ENCODE measurements around the gene RGS8.
A peak's percentile ranks its signal among the peaks of the same experiment; 100 is the strongest.
"Not testable (repeated sequence)": the region's sequence is repeated elsewhere in the genome, so short reads cannot be mapped to it uniquely, and the experiment has no call there.

The RGS8 gene

DNA sequence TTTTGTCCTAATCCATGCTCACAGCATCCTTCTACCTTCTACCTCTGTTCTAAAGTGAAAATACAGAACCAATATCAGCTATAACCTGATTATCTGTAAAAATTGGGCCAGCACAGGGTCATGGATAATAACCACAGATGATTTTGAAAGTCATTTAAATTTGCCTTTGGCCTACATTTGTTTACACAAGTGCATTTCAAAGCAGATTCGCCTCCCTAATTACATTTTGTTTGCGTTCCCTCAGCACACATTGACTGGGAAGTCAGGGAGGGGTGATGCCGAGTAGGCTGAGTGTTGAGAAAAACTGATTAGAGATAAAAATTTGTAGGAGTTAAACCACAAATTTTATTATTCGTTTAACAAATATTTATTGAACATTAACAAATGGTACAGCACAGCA is 19.2 kb upstream of the RGS8 start:
- H3K4me3 ChIP-seq (ENCODE audit: insufficient read depth, low read depth, low read length), result no peak overlapping the region
- H3K4me1 ChIP-seq (ENCODE audit: control insufficient read depth, insufficient read depth, low read length), result peaks cover 15% of the 10 kb centered on the region
- no peak overlapping the region for H3K27ac ChIP-seq (ENCODE audit: insufficient read depth, low read depth, low read length, poor library complexity, severe bottlenecking)
- no peaks in the 10 kb centered on the region for H3K9me3 ChIP-seq (ENCODE audit: control insufficient read depth, low read length)
- WGBS, 2 experiments, result 66 to 70% methylated on average over 2 to 3 of the region's 4 CpGs
- H3K27me3 ChIP-seq (ENCODE audit: control insufficient read depth, insufficient read depth, low read length, poor library complexity, severe bottlenecking), result no peaks in the 10 kb centered on the region
- no peaks in the 10 kb centered on the region for H3K36me3 ChIP-seq (ENCODE audit: control insufficient read depth, insufficient read depth, low read length)

GRCh38 chr1:182702826-182703524 is 18.6 kb upstream of the RGS8 start:
- no peak overlapping the region for H3K4me3 ChIP-seq (ENCODE audit: insufficient read depth, low read depth, low read length)
- H3K27me3 ChIP-seq (ENCODE audit: control insufficient read depth, insufficient read depth, low read length, poor library complexity, severe bottlenecking), result no peaks in the 10 kb centered on the region
- H3K27ac ChIP-seq (ENCODE audit: insufficient read depth, low read depth, low read length, poor library complexity, severe bottlenecking), result no peak overlapping the region
- 47 to 80% methylated on average over 1 of the region's 1 CpG for WGBS, 2 experiments
- H3K4me1 ChIP-seq (ENCODE audit: control insufficient read depth, insufficient read depth, low read length), result peaks cover 15% of the 10 kb centered on the region
- H3K36me3 ChIP-seq (ENCODE audit: control insufficient read depth, insufficient read depth, low read length), result no peaks in the 10 kb centered on the region
- no peaks in the 10 kb centered on the region for H3K9me3 ChIP-seq (ENCODE audit: control insufficient read depth, low read length)

- no peaks in the 10 kb centered on the region for H3K9me3 ChIP-seq (ENCODE audit: control insufficient read depth, low read length)
- H3K27ac ChIP-seq (ENCODE audit: insufficient read depth, low read depth, low read length, poor library complexity, severe bottlenecking), result peak overlapping the region; percentile 61
- H3K4me3 ChIP-seq (ENCODE audit: insufficient read depth, low read depth, low read length), result no peak overlapping the region
- no peaks in the 10 kb centered on the region for H3K27me3 ChIP-seq (ENCODE audit: control insufficient read depth, insufficient read depth, low read length, poor library complexity, severe bottlenecking)
- WGBS, 2 experiments, result 81 to 85% methylated on average over 8 of the region's 9 CpGs
- H3K4me1 ChIP-seq (ENCODE audit: control insufficient read depth, insufficient read depth, low read length), result peaks cover 15% of the 10 kb centered on the region
- H3K36me3 ChIP-seq (ENCODE audit: control insufficient read depth, insufficient read depth, low read length), result no peaks in the 10 kb centered on the region
Observed at GRCh38 chr1:182700351-182700709, 15.9 kb upstream of the RGS8 start.

DNA sequence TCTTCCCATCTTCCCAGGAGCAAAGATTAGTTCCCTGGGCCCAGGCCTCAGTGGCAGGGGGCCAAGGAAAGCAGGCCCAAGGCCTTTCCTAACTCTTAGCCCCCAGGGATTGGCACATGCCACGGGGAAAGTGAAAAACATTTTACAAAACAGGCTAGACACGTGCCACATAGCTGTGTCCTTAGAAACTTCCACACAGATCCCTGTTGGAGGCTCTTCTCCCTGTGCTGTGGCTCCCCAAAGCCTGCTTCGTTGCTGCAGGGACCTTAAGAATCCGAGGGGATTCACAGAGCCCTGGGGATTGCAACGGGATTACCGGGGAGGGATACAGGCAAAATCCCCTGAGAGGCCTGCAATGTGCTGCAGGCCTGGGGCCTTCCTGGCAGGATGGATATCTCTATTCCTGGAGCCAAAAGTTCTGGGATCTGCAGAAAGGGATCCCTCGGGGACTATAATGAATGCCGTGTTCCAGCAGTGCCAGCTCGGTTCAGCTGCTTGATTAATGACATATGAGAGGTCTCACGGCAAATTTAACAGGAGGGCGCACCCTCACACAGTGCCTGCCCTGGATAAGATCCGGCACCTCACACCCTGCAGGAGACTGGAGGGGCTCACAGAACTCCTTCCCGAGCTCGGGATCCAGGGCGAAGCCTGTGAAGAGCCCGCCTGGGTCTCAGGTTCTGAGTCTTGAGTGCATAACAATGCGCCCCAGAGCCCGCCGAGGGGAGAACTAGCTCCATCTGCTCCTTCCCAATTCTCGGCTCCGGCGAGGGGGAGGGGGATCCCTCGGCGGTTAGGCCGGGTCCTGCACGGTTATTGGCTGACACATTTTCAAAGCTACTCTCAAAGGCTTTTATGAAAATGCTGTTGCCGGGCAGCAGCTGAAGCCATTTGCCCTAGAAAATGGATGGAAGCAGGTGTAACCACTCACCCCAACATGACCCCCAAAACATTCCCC is 15.3 kb upstream of the RGS8 start:
- H3K4me1 ChIP-seq (ENCODE audit: control insufficient read depth, insufficient read depth, low read length), result peaks cover 15% of the 10 kb centered on the region
- no peaks in the 10 kb centered on the region for H3K27me3 ChIP-seq (ENCODE audit: control insufficient read depth, insufficient read depth, low read length, poor library complexity, severe bottlenecking)
- 19% methylated on average over 27 of the region's 27 CpGs for WGBS, 2 experiments
- H3K4me3 ChIP-seq (ENCODE audit: insufficient read depth, low read depth, low read length), result no peak overlapping the region
- no peaks in the 10 kb centered on the region for H3K9me3 ChIP-seq (ENCODE audit: control insufficient read depth, low read length)
- H3K27ac ChIP-seq (ENCODE audit: insufficient read depth, low read depth, low read length, poor library complexity, severe bottlenecking), result peak overlapping the region; percentile 61
- H3K36me3 ChIP-seq (ENCODE audit: control insufficient read depth, insufficient read depth, low read length), result no peaks in the 10 kb centered on the region

GRCh38 chr1:182698971-182699370 is 14.6 kb upstream of the RGS8 start:
- Histone ChIP-seq H3K27me3 (ENCODE audit: control insufficient read depth, insufficient read depth, low read length, poor library complexity, severe bottlenecking) (no peaks in the 10 kb centered on the region), H3K36me3 (ENCODE audit: control insufficient read depth, insufficient read depth, low read length) (no peaks in the 10 kb centered on the region), H3K4me3 (ENCODE audit: insufficient read depth, low read depth, low read length) (no peak overlapping the region), H3K9me3 (ENCODE audit: control insufficient read depth, low read length) (no peaks in the 10 kb centered on the region), H3K27ac (ENCODE audit: insufficient read depth, low read depth, low read length, poor library complexity, severe bottlenecking) (no peak overlapping the region), H3K4me1 (ENCODE audit: control insufficient read depth, insufficient read depth, low read length) (peaks cover 15% of the 10 kb centered on the region)
- 85% methylated on average over 5 of the region's 5 CpGs for WGBS, 2 experiments

GRCh38 chr1:182693139-182693538 is 8.8 kb upstream of the RGS8 start:
- not testable (repeated sequence) for H3K36me3 ChIP-seq (ENCODE audit: control insufficient read depth, insufficient read depth, low read length); H3K9me3 ChIP-seq (ENCODE audit: control insufficient read depth, low read length); H3K27ac ChIP-seq (ENCODE audit: insufficient read depth, low read depth, low read length, poor library complexity, severe bottlenecking); H3K4me3 ChIP-seq (ENCODE audit: insufficient read depth, low read depth, low read length); H3K27me3 ChIP-seq (ENCODE audit: control insufficient read depth, insufficient read depth, low read length, poor library complexity, severe bottlenecking); H3K4me1 ChIP-seq (ENCODE audit: control insufficient read depth, insufficient read depth, low read length)

DNA sequence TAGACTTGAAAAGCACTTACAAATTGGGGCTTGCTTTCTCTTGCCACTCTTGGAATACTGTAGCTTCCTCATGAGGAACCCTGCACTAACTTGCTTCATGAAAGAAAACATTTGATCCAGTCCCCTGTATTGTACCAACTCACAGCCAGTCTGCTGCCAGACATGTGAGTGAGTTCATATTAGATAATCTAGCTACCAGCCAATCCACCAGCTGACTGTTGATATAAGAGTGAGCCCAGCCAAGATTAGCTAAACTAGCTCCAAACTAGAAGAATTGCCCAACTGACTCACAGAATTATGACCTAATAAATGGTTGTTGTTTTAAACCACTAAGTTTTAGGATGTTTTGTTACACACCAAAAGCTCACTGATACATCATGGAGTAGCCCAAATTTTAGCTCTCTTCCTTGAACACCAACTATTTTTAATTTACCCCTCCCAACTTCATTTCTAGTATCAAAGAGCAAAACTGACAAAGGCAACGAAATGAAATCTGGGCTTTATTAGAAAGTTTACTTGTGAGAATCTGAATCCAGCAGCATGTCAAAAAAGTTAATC is 6.6 kb upstream of the RGS8 start:
- H3K36me3 ChIP-seq (ENCODE audit: control insufficient read depth, insufficient read depth, low read length), result no peaks in the 10 kb centered on the region
- WGBS, 2 experiments, result 82 to 100% methylated on average over 1 of the region's 1 CpG
- no peaks in the 10 kb centered on the region for H3K27me3 ChIP-seq (ENCODE audit: control insufficient read depth, insufficient read depth, low read length, poor library complexity, severe bottlenecking)
- no peaks in the 10 kb centered on the region for H3K4me1 ChIP-seq (ENCODE audit: control insufficient read depth, insufficient read depth, low read length)
- H3K4me3 ChIP-seq (ENCODE audit: insufficient read depth, low read depth, low read length), result no peak overlapping the region
- no peak overlapping the region for H3K27ac ChIP-seq (ENCODE audit: insufficient read depth, low read depth, low read length, poor library complexity, severe bottlenecking)
- no peaks in the 10 kb centered on the region for H3K9me3 ChIP-seq (ENCODE audit: control insufficient read depth, low read length)

DNA sequence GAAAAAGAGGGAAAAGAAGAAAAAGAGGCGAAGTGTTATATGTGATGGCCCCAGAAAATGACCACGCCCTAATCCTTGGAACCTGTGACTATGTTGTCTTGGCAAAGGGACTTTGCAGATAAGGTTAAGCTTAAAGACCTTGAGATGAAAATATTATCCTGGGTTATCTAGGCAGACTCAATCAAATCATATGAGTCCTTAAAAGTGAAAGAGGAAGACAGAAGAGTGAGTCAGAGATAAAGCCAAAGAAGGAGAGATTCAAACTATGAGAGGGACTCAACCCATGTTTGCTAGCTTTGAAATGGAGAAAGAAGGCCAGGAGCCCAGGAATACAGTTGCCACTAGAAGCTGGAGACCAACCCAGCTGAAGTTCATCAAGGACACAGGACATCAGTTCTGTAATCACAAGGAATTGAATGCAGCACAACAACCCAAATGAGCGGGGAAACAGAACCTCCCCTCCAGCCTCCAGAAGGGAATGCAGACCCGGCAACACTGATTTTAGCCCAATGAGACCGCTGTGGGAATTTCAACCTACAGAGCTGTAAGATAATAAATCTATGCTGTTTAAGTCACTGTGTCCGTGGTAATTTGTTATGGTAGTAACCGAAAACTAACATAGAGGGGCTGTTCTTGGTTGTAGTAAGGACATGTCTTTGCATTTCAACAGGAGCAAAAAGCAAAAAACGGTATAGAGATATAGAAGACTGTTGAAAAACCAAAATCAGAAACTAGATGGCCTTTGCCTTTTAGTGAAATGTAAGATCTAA is 4.2 kb upstream of the RGS8 start:
- Histone ChIP-seq H3K27me3 (ENCODE audit: control insufficient read depth, insufficient read depth, low read length, poor library complexity, severe bottlenecking) (peaks cover 6% of the 10 kb centered on the region), H3K4me3 (ENCODE audit: insufficient read depth, low read depth, low read length) (no peak overlapping the region), H3K4me1 (ENCODE audit: control insufficient read depth, insufficient read depth, low read length) (peaks cover 16% of the 10 kb centered on the region), H3K27ac (ENCODE audit: insufficient read depth, low read depth, low read length, poor library complexity, severe bottlenecking) (no peak overlapping the region), H3K36me3 (ENCODE audit: control insufficient read depth, insufficient read depth, low read length) (no peaks in the 10 kb centered on the region), H3K9me3 (ENCODE audit: control insufficient read depth, low read length) (no peaks in the 10 kb centered on the region)
- 92 to 95% methylated on average over 7 to 8 of the region's 8 CpGs for WGBS, 2 experiments

DNA sequence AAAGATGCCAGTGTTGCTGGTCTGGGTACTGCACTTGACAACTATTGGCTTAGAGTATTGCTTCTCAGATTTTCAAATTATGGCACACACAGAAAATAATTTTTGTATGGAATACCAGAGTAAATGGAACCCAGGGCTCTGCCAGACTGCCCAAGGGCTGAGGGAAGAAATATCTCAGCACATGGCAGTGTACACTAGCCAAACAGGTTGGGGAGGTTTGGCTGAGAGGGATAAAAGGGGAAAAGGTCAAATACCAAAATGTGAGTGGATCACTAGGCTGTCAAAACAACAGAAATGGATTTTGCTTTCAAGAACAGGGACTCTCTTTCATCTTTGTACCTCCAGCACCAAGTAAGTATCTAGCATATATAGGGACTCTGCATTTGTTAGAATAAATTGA is 3.0 kb upstream of the RGS8 start:
- H3K27ac ChIP-seq (ENCODE audit: insufficient read depth, low read depth, low read length, poor library complexity, severe bottlenecking), result no peak overlapping the region
- H3K27me3 ChIP-seq (ENCODE audit: control insufficient read depth, insufficient read depth, low read length, poor library complexity, severe bottlenecking), result peaks cover 11% of the 10 kb centered on the region

GRCh38 chr1:182686446-182686845 is 2.1 kb upstream of the RGS8 start:
- no peaks in the 10 kb centered on the region for H3K9me3 ChIP-seq (ENCODE audit: control insufficient read depth, low read length)
- H3K27me3 ChIP-seq (ENCODE audit: control insufficient read depth, insufficient read depth, low read length, poor library complexity, severe bottlenecking), result peaks cover 11% of the 10 kb centered on the region
- 98 to 99% methylated on average over 1 of the region's 1 CpG for WGBS, 2 experiments
- H3K27ac ChIP-seq (ENCODE audit: insufficient read depth, low read depth, low read length, poor library complexity, severe bottlenecking), result no peak overlapping the region
- H3K36me3 ChIP-seq (ENCODE audit: control insufficient read depth, insufficient read depth, low read length), result no peaks in the 10 kb centered on the region
- no peak overlapping the region for H3K4me3 ChIP-seq (ENCODE audit: insufficient read depth, low read depth, low read length)
- H3K4me1 ChIP-seq (ENCODE audit: control insufficient read depth, insufficient read depth, low read length), result peaks cover 18% of the 10 kb centered on the region

More for the DNA sequence above, 3.0 kb upstream of the RGS8 start:
- no peak overlapping the region for H3K4me3 ChIP-seq (ENCODE audit: insufficient read depth, low read depth, low read length)
- no peaks in the 10 kb centered on the region for H3K9me3 ChIP-seq (ENCODE audit: control insufficient read depth, low read length)
- peaks cover 18% of the 10 kb centered on the region for H3K4me1 ChIP-seq (ENCODE audit: control insufficient read depth, insufficient read depth, low read length)
- H3K36me3 ChIP-seq (ENCODE audit: control insufficient read depth, insufficient read depth, low read length), result no peaks in the 10 kb centered on the region

Measured in ectodermal cell (in vitro differentiated cells).